Fibroblast of mammary gland (primary cell): ENCODE results near the gene FGD5.

Experiments
- DNase-seq: peaks from one replicate; pipeline ENCODE4 v3.0.0-alpha.2; 2010; ENCODE audit warnings: low read depth
- H3K4me3 ChIP-seq: 2 replicates; pipeline ENCODE4 v1.5.1; 2011; ENCODE audit warnings: low read depth, mild to moderate bottlenecking, low read length, moderate library complexity; ENCODE audit not compliant: control insufficient read depth
- CTCF ChIP-seq: conservative IDR thresholded peaks from 2 replicates; pipeline ENCODE4 v1.5.1; 2011; ENCODE audit warnings: low read depth, low read length, inconsistent platforms; ENCODE audit not compliant: control insufficient read depth, insufficient read depth

FGD5 gene

GRCh38 chr3:14976317-14976716, 157.6 kb downstream of the FGD5 start:
- no peak overlapping the region for H3K4me3 ChIP-seq
- no peak for DNase-seq
- no peak for TF ChIP-seq CTCF

- no peak for DNase-seq
- H3K4me3 ChIP-seq = no peak overlapping the region
- no peak for TF ChIP-seq CTCF
These were observed 161.9 kb downstream of the FGD5 start for GRCh38 chr3:14980689-14981088.
